Measurements from ENCODE around the gene TANC1.

The TANC1 gene

GRCh38 chr2:158996378-158996993, 28.0 kb downstream of the TANC1 start:
- no peak overlapping the region for H3K4me3 Mint-ChIP-seq
- no peak for ATAC-seq
- H3K9me3 Mint-ChIP-seq: no peaks in the 10 kb centered on the region
- H3K4me1 Mint-ChIP-seq: peaks cover 2% of the 10 kb centered on the region
- no peaks in the 10 kb centered on the region for H3K36me3 Mint-ChIP-seq
- no peaks in the 10 kb centered on the region for H3K27me3 Mint-ChIP-seq
- H3K27ac Mint-ChIP-seq: no peak overlapping the region

GRCh38 chr2:158997037-158997790, 28.8 kb downstream of the TANC1 start:
- ATAC-seq: no peak
- no peaks in the 10 kb centered on the region for H3K36me3 Mint-ChIP-seq
- H3K27ac Mint-ChIP-seq: no peak overlapping the region
- no peaks in the 10 kb centered on the region for H3K4me1 Mint-ChIP-seq
- H3K27me3 Mint-ChIP-seq: no peaks in the 10 kb centered on the region
- H3K9me3 Mint-ChIP-seq: no peaks in the 10 kb centered on the region
- H3K4me3 Mint-ChIP-seq: no peak overlapping the region

- Mint-ChIP-seq H3K27ac (no peak overlapping the region), H3K27me3 (no peaks in the 10 kb centered on the region), H3K9me3 (no peaks in the 10 kb centered on the region), H3K4me3 (no peak overlapping the region), H3K36me3 (no peaks in the 10 kb centered on the region), H3K4me1 (no peaks in the 10 kb centered on the region)
- no peak for ATAC-seq
These were observed 30.3 kb downstream of the TANC1 start for GRCh38 chr2:158998551-158999248.

- Mint-ChIP-seq H3K4me3 (no peak overlapping the region), H3K36me3 (no peaks in the 10 kb centered on the region), H3K9me3 (no peaks in the 10 kb centered on the region), H3K27ac (no peak overlapping the region), H3K27me3 (peaks cover 6% of the 10 kb centered on the region), H3K4me1 (no peaks in the 10 kb centered on the region)
- ATAC-seq: no peak
These were observed 31.0 kb downstream of the TANC1 start for GRCh38 chr2:158999458-158999857.

- no peak for ATAC-seq
- peaks cover 8% of the 10 kb centered on the region for H3K27me3 Mint-ChIP-seq
- H3K4me1 Mint-ChIP-seq: no peaks in the 10 kb centered on the region
- H3K9me3 Mint-ChIP-seq: no peaks in the 10 kb centered on the region
- H3K27ac Mint-ChIP-seq: no peak overlapping the region
- no peak overlapping the region for H3K4me3 Mint-ChIP-seq
- no peaks in the 10 kb centered on the region for H3K36me3 Mint-ChIP-seq
These were observed 31.6 kb downstream of the TANC1 start for GRCh38 chr2:159000072-159000471.

- H3K4me3 Mint-ChIP-seq: no peak overlapping the region
- ATAC-seq: no peak
- H3K9me3 Mint-ChIP-seq: no peaks in the 10 kb centered on the region
These were observed 34.1 kb downstream of the TANC1 start for GRCh38 chr2:159002462-159003111.

GRCh38 chr2:159003555-159003954, 35.1 kb downstream of the TANC1 start:
- no peak for ATAC-seq
- Mint-ChIP-seq H3K4me1 (no peaks in the 10 kb centered on the region), H3K27me3 (peaks cover 8% of the 10 kb centered on the region), H3K36me3 (no peaks in the 10 kb centered on the region), H3K27ac (no peak overlapping the region), H3K9me3 (no peaks in the 10 kb centered on the region), H3K4me3 (no peak overlapping the region)

More at GRCh38 chr2:159002462-159003111, 34.1 kb downstream of the TANC1 start:
- H3K27ac Mint-ChIP-seq: no peak overlapping the region
- peaks cover 8% of the 10 kb centered on the region for H3K27me3 Mint-ChIP-seq
- no peaks in the 10 kb centered on the region for H3K4me1 Mint-ChIP-seq
- H3K36me3 Mint-ChIP-seq: no peaks in the 10 kb centered on the region

- no peak for ATAC-seq
- no peaks in the 10 kb centered on the region for H3K36me3 Mint-ChIP-seq
- H3K4me1 Mint-ChIP-seq: no peaks in the 10 kb centered on the region
These were observed 36.4 kb downstream of the TANC1 start for GRCh38 chr2:159004849-159005248.

GRCh38 chr2:159009940-159010339, 41.5 kb downstream of the TANC1 start:
- no peak for ATAC-seq
- H3K27ac Mint-ChIP-seq: no peak overlapping the region
- peaks cover 24% of the 10 kb centered on the region for H3K27me3 Mint-ChIP-seq
- no peak overlapping the region for H3K4me3 Mint-ChIP-seq
- H3K9me3 Mint-ChIP-seq: peaks cover 12% of the 10 kb centered on the region
- H3K36me3 Mint-ChIP-seq: no peaks in the 10 kb centered on the region
- peaks cover 6% of the 10 kb centered on the region for H3K4me1 Mint-ChIP-seq

More at GRCh38 chr2:159004849-159005248, 36.4 kb downstream of the TANC1 start:
- H3K4me3 Mint-ChIP-seq: no peak overlapping the region
- peaks cover 3% of the 10 kb centered on the region for H3K9me3 Mint-ChIP-seq
- H3K27me3 Mint-ChIP-seq: peaks cover 18% of the 10 kb centered on the region
- no peak overlapping the region for H3K27ac Mint-ChIP-seq

- peaks cover 24% of the 10 kb centered on the region for H3K27me3 Mint-ChIP-seq
- no peaks in the 10 kb centered on the region for H3K36me3 Mint-ChIP-seq
- no peak overlapping the region for H3K4me3 Mint-ChIP-seq
- H3K4me1 Mint-ChIP-seq: peaks cover 6% of the 10 kb centered on the region
- peaks cover 13% of the 10 kb centered on the region for H3K9me3 Mint-ChIP-seq
- no peak overlapping the region for H3K27ac Mint-ChIP-seq
- no peak for ATAC-seq
These were observed 41.9 kb downstream of the TANC1 start for GRCh38 chr2:159010340-159010739.

GRCh38 chr2:159010963-159011362, 42.5 kb downstream of the TANC1 start:
- H3K4me1 Mint-ChIP-seq: peaks cover 6% of the 10 kb centered on the region
- H3K36me3 Mint-ChIP-seq: peaks cover 5% of the 10 kb centered on the region
- H3K27me3 Mint-ChIP-seq: peaks cover 24% of the 10 kb centered on the region
- peaks cover 17% of the 10 kb centered on the region for H3K9me3 Mint-ChIP-seq
- ATAC-seq: no peak
- H3K4me3 Mint-ChIP-seq: no peak overlapping the region
- H3K27ac Mint-ChIP-seq: no peak overlapping the region

- Mint-ChIP-seq H3K27ac (no peak overlapping the region), H3K4me3 (no peak overlapping the region), H3K4me1 (peaks cover 6% of the 10 kb centered on the region), H3K36me3 (peaks cover 8% of the 10 kb centered on the region), H3K27me3 (peaks cover 24% of the 10 kb centered on the region), H3K9me3 (peaks cover 23% of the 10 kb centered on the region)
- no peak for ATAC-seq
These were observed 43.7 kb downstream of the TANC1 start for GRCh38 chr2:159012142-159012541.

GRCh38 chr2:159013103-159013502, 44.7 kb downstream of the TANC1 start:
- Mint-ChIP-seq H3K27ac (no peak overlapping the region), H3K4me3 (no peak overlapping the region), H3K9me3 (peaks cover 23% of the 10 kb centered on the region), H3K27me3 (peaks cover 24% of the 10 kb centered on the region), H3K36me3 (peaks cover 8% of the 10 kb centered on the region), H3K4me1 (peaks cover 6% of the 10 kb centered on the region)
- no peak for ATAC-seq

- H3K27me3 Mint-ChIP-seq: peaks cover 11% of the 10 kb centered on the region
- no peak overlapping the region for H3K27ac Mint-ChIP-seq
- H3K4me3 Mint-ChIP-seq: no peak overlapping the region
- peaks cover 20% of the 10 kb centered on the region for H3K9me3 Mint-ChIP-seq
- ATAC-seq: no peak
- peaks cover 8% of the 10 kb centered on the region for H3K36me3 Mint-ChIP-seq
- peaks cover 4% of the 10 kb centered on the region for H3K4me1 Mint-ChIP-seq
These were observed 46.7 kb downstream of the TANC1 start for GRCh38 chr2:159015174-159015573.

GRCh38 chr2:159015823-159016222, 47.4 kb downstream of the TANC1 start:
- Mint-ChIP-seq H3K36me3 (peaks cover 8% of the 10 kb centered on the region), H3K4me1 (no peaks in the 10 kb centered on the region), H3K27ac (no peak overlapping the region), H3K4me3 (no peak overlapping the region), H3K9me3 (peaks cover 20% of the 10 kb centered on the region), H3K27me3 (peaks cover 4% of the 10 kb centered on the region)
- no peak for ATAC-seq
